H1 (cell line): ENCODE measurements around the gene PLD3. TPM values are rescaled to one million over a fixed set of nuclear protein-coding genes. Genes with fewer than 3 reads are reported as not detected.

Experiments
- SIRT6 ChIP-seq: IDR thresholded peaks from one replicate; pipeline ENCODE4 v1.7.1; 2012; ENCODE audit warnings: low read length, inconsistent platforms
- ZNF274 ChIP-seq: IDR thresholded peaks from 2 replicates; pipeline ENCODE4 v1.7.0; 2012; ENCODE audit warnings: low read length, borderline replicate concordance; ENCODE audit errors: extremely low read depth
- polyA plus RNA-seq, 7 experiments: library from polyadenylated mRNA; depleted of rRNA in 3 of 7; stranded (reverse) in 5 of 7; unstranded in 2 of 7; fragments of >200 nt in 5 of 7; fragments of 200-250 nt in 2 of 7; gene quantifications; 1 replicate in 5 of 7; 2 replicates in 1 of 7; 4 replicates in 1 of 7; pipeline versions ENCODE4 v1.2.1 to v1.2.3, GENCODE V29; 2011 to 2013; ENCODE audit warnings: missing spikeins in 2 of 7, mixed read lengths in 2 of 7
- total RNA-seq: library from RNA; stranded (reverse); fragmentation: NEBNext Ultra II Directional; extraction: Animal tissue kit (Norgen Biotek cat#: 25700); gene quantifications from 2 replicates; pipeline ENCODE4 v1.2.1, GENCODE V29; 2021

The PLD3 gene
- total and polyA plus RNA-seq, 2 of the 8 experiments (the other 6 are each of a cell fraction or from before 2014, with no cell fraction given) = 180 to 543 TPM

- TF ChIP-seq SIRT6 (no peak), ZNF274 (no peak)
These were observed 29.4 kb downstream of the PLD3 start (continued) for GRCh38 chr19:40377876-40378385.
